ENCODE results near the gene NPTX2.

DNA sequence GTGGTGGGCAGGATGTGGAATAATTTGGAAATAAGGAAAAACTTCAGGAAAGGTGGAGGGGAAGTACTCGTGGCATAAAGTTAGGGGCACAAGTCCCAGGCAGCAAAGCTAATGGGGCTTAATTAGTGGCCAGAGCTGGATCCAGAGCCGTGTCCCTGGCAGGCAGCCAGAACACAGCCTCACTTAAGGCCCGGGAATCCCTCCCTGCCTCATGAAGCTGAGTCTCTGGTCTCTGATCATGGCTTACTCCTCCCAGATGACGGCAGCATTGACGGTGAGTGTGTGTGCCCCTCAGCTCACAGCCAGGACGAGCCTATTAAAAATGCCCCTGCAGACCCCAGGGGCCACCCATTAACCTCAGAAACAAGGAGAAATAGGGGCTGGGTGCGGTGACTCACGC is 48.2 kb upstream of the NPTX2 start:
- TF ChIP-seq CTCF (IDR thresholded peaks at IDR 0.05): no peak
- TF ChIP-seq POLR2A (IDR thresholded peaks at IDR 0.05): no peak

All from suprapubic skin (tissue), 3 donors.